Rectal smooth muscle tissue (tissue), 1 donor: ENCODE results near the gene FSIP1.

Experiments used
- H3K27ac ChIP-seq: one replicate; pipeline ENCODE4 v1.7.0; 2013; ENCODE audit warnings: low read depth, low read length, inconsistent platforms
- H3K27me3 ChIP-seq: one replicate; pipeline ENCODE4 v1.7.0; 2013; ENCODE audit warnings: low read length; ENCODE audit not compliant: control insufficient read depth, insufficient read depth
- H3K36me3 ChIP-seq: one replicate; pipeline ENCODE4 v1.7.0; 2013; ENCODE audit warnings: low read length; ENCODE audit not compliant: control insufficient read depth, insufficient read depth
- H3K4me1 ChIP-seq: one replicate; pipeline ENCODE4 v1.7.0; 2013; ENCODE audit warnings: low read length; ENCODE audit not compliant: control insufficient read depth, insufficient read depth
- H3K4me3 ChIP-seq: one replicate; pipeline ENCODE4 v1.7.0; 2013; ENCODE audit warnings: low read length
- H3K9ac ChIP-seq: one replicate; pipeline ENCODE4 v1.7.0; 2013; ENCODE audit warnings: low read length

Gene FSIP1

GRCh38 chr15:39555885-39556284 lies 226.8 kb downstream of the FSIP1 start:
- Histone ChIP-seq H3K4me3 (no peak overlapping the region), H3K36me3 (no peaks in the 10 kb centered on the region), H3K27me3 (no peaks in the 10 kb centered on the region), H3K27ac (no peak overlapping the region), H3K4me1 (peaks cover 18% of the 10 kb centered on the region), H3K9ac (no peak overlapping the region)

- H3K36me3 ChIP-seq = no peaks in the 10 kb centered on the region
- no peak overlapping the region for H3K4me3 ChIP-seq
- no peak overlapping the region for H3K9ac ChIP-seq
- H3K27ac ChIP-seq = peak overlapping the region; percentile 46
- no peaks in the 10 kb centered on the region for H3K27me3 ChIP-seq
- H3K4me1 ChIP-seq = peaks cover 18% of the 10 kb centered on the region
These were observed 227.8 kb downstream of the FSIP1 start for GRCh38 chr15:39554746-39555387.

DNA sequence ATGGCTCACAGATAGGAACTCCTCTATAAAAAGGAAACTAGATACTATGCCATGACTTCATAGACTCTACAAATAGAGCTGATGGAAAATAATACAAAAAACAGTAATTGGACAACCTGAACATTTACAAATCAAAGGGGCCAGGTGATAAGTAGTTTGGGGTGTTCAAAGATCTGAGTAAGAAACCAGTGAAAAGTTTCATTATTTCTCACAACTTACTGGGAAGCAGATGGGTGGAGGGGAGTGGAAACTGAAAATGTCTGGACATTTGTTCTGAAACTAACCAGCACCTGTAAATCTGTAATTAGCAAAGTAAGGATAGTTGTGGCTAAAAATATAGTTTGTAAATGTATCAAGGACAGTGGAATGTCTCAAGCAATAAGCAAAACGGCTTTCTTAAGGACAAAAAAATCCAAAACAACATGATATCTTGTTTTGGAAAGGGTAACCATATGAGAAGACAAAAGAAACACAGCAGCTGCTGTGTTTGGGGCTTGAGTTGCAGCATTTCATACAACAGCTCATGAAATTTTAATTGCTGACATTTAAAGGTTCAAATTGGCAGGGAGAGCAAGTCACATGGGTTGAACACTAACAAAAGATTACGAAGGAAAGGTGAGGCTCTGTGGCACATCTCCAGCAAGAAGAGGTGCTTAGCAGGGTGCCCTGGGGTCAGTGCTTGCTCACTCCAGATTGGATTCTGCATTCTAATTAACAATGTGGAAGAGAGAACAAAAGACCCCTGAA lies 228.5 kb downstream of the FSIP1 start:
- H3K27me3 ChIP-seq = no peaks in the 10 kb centered on the region
- H3K9ac ChIP-seq = no peak overlapping the region
- H3K27ac ChIP-seq = peak overlapping the region; percentile 46
- no peak overlapping the region for H3K4me3 ChIP-seq
- H3K36me3 ChIP-seq = no peaks in the 10 kb centered on the region
- peaks cover 18% of the 10 kb centered on the region for H3K4me1 ChIP-seq

DNA sequence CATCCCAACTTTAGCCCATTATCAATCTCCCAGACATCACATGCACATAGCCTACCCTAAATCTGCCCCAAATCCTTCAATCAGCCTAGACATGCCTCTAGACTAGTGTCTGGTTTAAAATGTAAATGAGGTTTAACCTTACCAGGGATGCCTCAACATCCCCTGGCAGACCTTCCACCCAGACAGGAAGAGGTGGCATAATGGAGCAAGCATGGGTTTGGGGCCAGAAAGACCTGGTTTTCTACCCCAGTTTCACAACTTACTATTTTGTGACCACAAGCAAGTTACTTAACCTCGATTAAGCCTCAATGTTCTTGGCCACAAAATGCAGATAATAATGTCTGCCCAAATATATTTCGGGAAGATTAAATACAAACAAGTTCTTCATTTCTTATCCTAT lies 230.1 kb downstream of the FSIP1 start:
- no peaks in the 10 kb centered on the region for H3K27me3 ChIP-seq
- no peak overlapping the region for H3K4me3 ChIP-seq
- peaks cover 18% of the 10 kb centered on the region for H3K4me1 ChIP-seq
- no peak overlapping the region for H3K27ac ChIP-seq
- no peak overlapping the region for H3K9ac ChIP-seq
- no peaks in the 10 kb centered on the region for H3K36me3 ChIP-seq

DNA sequence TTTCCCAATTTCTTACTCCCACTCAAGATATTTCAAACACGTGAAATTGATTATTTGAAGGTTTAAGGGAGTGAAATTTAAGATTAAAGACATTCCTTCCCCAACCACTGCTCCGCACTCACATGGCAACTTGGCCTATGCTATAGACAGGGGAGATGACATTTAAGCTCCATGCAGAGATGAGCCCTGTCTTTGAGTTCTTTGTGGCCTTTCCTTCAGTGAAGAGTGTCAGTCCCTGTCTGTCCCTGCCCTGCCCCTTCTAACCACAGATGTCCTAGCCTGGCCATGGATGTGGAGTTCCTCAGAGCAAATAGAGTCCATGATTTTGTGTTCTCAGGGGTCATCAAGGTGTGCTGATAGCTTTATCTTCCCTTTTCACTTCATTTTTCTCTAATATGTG lies 231.2 kb downstream of the FSIP1 start:
- Histone ChIP-seq H3K36me3 (no peaks in the 10 kb centered on the region), H3K27ac (no peak overlapping the region), H3K4me1 (peaks cover 18% of the 10 kb centered on the region), H3K9ac (no peak overlapping the region), H3K27me3 (no peaks in the 10 kb centered on the region), H3K4me3 (no peak overlapping the region)
